SH-SY5Y (cell line): ENCODE measurements around the gene CROCC2.

Source experiments
- GATA2 ChIP-seq: IDR thresholded peaks from 2 replicates; pipeline ENCODE4 v1.6.1; 2011; ENCODE audit warnings: mild to moderate bottlenecking, low read depth, low read length
- GATA3 ChIP-seq: IDR thresholded peaks from 2 replicates; pipeline ENCODE4 v1.6.1; 2011; ENCODE audit warnings: low read depth, mild to moderate bottlenecking, low read length, moderate library complexity

DNA sequence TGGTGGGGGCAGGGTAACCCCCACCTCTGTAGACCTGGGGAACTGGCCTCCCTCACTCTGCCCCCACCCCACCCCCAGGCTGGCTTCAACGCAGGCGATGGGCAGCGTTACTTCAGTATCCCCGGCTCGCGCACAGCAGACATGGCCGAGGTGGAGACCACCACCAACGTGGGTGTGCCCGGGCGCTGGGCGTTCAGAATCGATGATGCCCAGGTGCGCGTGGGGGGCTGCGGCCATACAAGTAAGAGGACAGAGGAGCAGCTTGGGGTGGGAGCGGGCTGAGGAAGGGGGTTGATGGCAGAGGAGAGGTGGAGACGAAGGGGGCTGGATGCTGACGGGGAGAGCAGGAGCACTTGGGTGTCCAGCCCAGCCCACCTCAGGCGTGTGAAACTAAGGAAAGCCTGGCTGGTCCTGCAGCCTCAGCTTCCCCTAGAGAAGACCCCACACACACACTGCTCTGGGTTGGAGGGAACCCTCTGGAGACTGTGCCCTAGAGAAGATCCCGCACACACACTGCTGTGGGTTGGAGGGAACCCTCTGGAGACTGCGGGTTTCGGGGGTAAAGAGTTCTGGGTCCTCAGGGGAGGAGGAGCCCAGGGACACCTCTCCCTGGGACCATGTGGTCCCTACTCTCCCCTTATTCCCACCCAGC lies 128.5 kb downstream of the CROCC2 start:
- no peak for TF ChIP-seq GATA2
- no peak for TF ChIP-seq GATA3
